ENCODE results near the gene R3HDM2. TPM values are rescaled to one million over a fixed set of nuclear protein-coding genes. Genes with fewer than 3 reads are reported as not detected.
"Not testable (repeated sequence)": the region's sequence is repeated elsewhere in the genome, so short reads cannot be mapped to it uniquely, and the experiment has no call there.

R3HDM2 gene
- total and polyA plus RNA-seq, 2 donors from 2014 or later, result 16.5 to 67.3 TPM

GRCh38 chr12:57368349-57369095 is 62.3 kb downstream of the R3HDM2 start:
- peak in 2 of 5 donors; percentile 16 to 58 for DNase-seq
- no peaks in the 10 kb centered on the region for H3K9me3 ChIP-seq (ENCODE audit: control insufficient read depth in 2 of 3, insufficient read depth in 1 of 3, low read length in 3 of 3)
- no peak overlapping the region for H3K9ac ChIP-seq (ENCODE audit: low read length in 3 of 3)
- H3K27ac ChIP-seq (ENCODE audit: low read depth in 2 of 2, low read length in 2 of 2), result peak overlapping the region; percentile 43 to 73
- peak; percentile 21 for TF ChIP-seq CTCF (IDR thresholded peaks at IDR 0.05; ENCODE audit: borderline replicate concordance, extremely low read depth, insufficient read depth)
- intact Hi-C loops (cut with DNase I), result no loop called here
- peaks cover 0 to 13% (median 0%) of the 10 kb centered on the region in 3 donors for H3K4me1 ChIP-seq (ENCODE audit: control insufficient read depth in 2 of 3, insufficient read depth in 2 of 3, low read depth in 1 of 3, low read length in 3 of 3)
- no peak for FAIRE-seq
- H3K36me3 ChIP-seq (ENCODE audit: control insufficient read depth in 2 of 3, insufficient read depth in 3 of 3, low read length in 3 of 3), result no peaks in the 10 kb centered on the region
- no peaks in the 10 kb centered on the region for H3K27me3 ChIP-seq (ENCODE audit: control insufficient read depth, insufficient read depth, low read length)
- H3K4me3 ChIP-seq (ENCODE audit: low read length in 3 of 3), result no peak overlapping the region

DNA sequence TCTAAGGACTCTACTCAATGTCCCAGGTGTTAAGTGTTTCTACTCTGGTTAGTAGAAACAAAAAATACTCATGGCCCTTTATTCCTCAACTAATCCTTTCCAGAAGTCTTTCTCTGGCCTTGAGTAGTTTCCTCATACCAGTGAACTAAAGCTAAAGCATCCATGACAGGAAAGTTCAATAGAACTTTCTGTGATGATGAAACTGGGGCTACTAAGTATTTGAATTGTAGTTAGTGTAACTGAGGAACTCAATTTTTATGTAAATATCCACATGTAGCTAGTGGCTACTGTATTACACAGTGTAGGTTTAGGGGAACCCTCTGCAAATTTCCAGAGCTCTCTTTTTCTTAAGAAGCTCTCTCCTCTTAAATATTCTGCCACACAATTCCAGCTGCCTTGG is 63.7 kb downstream of the R3HDM2 start:
- H3K36me3 ChIP-seq (ENCODE audit: control insufficient read depth in 2 of 3, insufficient read depth in 3 of 3, low read length in 3 of 3), result no peaks in the 10 kb centered on the region

GRCh38 chr12:57366315-57366714 is 64.5 kb downstream of the R3HDM2 start:
- Histone ChIP-seq H3K4me1 (ENCODE audit: control insufficient read depth in 2 of 3, insufficient read depth in 2 of 3, low read depth in 1 of 3, low read length in 3 of 3) (peaks cover 0 to 11% (median 0%) of the 10 kb centered on the region in 3 donors), H3K4me3 (ENCODE audit: low read length in 3 of 3) (no peak overlapping the region), H3K9me3 (ENCODE audit: control insufficient read depth in 2 of 3, insufficient read depth in 1 of 3, low read length in 3 of 3) (no peaks in the 10 kb centered on the region), H3K27ac (ENCODE audit: low read depth in 2 of 2, low read length in 2 of 2) (no peak overlapping the region), H3K27me3 (ENCODE audit: control insufficient read depth, insufficient read depth, low read length) (no peaks in the 10 kb centered on the region), H3K9ac (ENCODE audit: low read length in 3 of 3) (no peak overlapping the region), H3K36me3 (ENCODE audit: control insufficient read depth in 2 of 3, insufficient read depth in 3 of 3, low read length in 3 of 3) (no peaks in the 10 kb centered on the region)
- TF ChIP-seq CTCF (IDR thresholded peaks at IDR 0.05; ENCODE audit: borderline replicate concordance, extremely low read depth, insufficient read depth), result no peak
- no peak for DNase-seq
- no peak for FAIRE-seq
- intact Hi-C loops (cut with DNase I), result no loop called here

More for the DNA sequence above, 63.7 kb downstream of the R3HDM2 start:
- Histone ChIP-seq H3K9me3 (ENCODE audit: control insufficient read depth in 2 of 3, insufficient read depth in 1 of 3, low read length in 3 of 3) (no peaks in the 10 kb centered on the region), H3K27me3 (ENCODE audit: control insufficient read depth, insufficient read depth, low read length) (no peaks in the 10 kb centered on the region), H3K4me3 (ENCODE audit: low read length in 3 of 3) (no peak overlapping the region), H3K9ac (ENCODE audit: low read length in 3 of 3) (no peak overlapping the region), H3K4me1 (ENCODE audit: control insufficient read depth in 2 of 3, insufficient read depth in 2 of 3, low read depth in 1 of 3, low read length in 3 of 3) (peaks cover 0 to 13% (median 0%) of the 10 kb centered on the region in 3 donors), H3K27ac (ENCODE audit: low read depth in 2 of 2, low read length in 2 of 2) (no peak overlapping the region)
- intact Hi-C loops (cut with DNase I), result no loop called here
- no peak for TF ChIP-seq CTCF (IDR thresholded peaks at IDR 0.05; ENCODE audit: borderline replicate concordance, extremely low read depth, insufficient read depth)
- FAIRE-seq (no peak), DNase-seq (no peak)

GRCh38 chr12:57364156-57364555 is 66.7 kb downstream of the R3HDM2 start:
- H3K4me3 ChIP-seq (ENCODE audit: low read length in 3 of 3); H3K27me3 ChIP-seq (ENCODE audit: control insufficient read depth, insufficient read depth, low read length); DNase-seq; H3K4me1 ChIP-seq (ENCODE audit: control insufficient read depth in 2 of 3, insufficient read depth in 2 of 3, low read depth in 1 of 3, low read length in 3 of 3); intact Hi-C loops (cut with DNase I); FAIRE-seq; H3K9me3 ChIP-seq (ENCODE audit: control insufficient read depth in 2 of 3, insufficient read depth in 1 of 3, low read length in 3 of 3); H3K36me3 ChIP-seq (ENCODE audit: control insufficient read depth in 2 of 3, insufficient read depth in 3 of 3, low read length in 3 of 3); H3K27ac ChIP-seq (ENCODE audit: low read depth in 2 of 2, low read length in 2 of 2); H3K9ac ChIP-seq (ENCODE audit: low read length in 3 of 3): not testable (repeated sequence)
